ENCODE results near the gene KRT23.

- no peak for TF ChIP-seq NBN (IDR thresholded peaks at IDR 0.05)
- TF ChIP-seq, protein P1, sequence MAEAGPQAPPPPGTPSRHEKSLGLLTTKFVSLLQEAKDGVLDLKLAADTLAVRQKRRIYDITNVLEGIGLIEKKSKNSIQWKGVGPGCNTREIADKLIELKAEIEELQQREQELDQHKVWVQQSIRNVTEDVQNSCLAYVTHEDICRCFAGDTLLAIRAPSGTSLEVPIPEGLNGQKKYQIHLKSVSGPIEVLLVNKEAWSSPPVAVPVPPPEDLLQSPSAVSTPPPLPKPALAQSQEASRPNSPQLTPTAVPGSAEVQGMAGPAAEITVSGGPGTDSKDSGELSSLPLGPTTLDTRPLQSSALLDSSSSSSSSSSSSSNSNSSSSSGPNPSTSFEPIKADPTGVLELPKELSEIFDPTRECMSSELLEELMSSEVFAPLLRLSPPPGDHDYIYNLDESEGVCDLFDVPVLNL (IDR thresholded peaks at IDR 0.05; ENCODE audit: low read depth, low read length): no peak
- TF ChIP-seq, protein P2, sequence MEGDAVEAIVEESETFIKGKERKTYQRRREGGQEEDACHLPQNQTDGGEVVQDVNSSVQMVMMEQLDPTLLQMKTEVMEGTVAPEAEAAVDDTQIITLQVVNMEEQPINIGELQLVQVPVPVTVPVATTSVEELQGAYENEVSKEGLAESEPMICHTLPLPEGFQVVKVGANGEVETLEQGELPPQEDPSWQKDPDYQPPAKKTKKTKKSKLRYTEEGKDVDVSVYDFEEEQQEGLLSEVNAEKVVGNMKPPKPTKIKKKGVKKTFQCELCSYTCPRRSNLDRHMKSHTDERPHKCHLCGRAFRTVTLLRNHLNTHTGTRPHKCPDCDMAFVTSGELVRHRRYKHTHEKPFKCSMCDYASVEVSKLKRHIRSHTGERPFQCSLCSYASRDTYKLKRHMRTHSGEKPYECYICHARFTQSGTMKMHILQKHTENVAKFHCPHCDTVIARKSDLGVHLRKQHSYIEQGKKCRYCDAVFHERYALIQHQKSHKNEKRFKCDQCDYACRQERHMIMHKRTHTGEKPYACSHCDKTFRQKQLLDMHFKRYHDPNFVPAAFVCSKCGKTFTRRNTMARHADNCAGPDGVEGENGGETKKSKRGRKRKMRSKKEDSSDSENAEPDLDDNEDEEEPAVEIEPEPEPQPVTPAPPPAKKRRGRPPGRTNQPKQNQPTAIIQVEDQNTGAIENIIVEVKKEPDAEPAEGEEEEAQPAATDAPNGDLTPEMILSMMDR (IDR thresholded peaks at IDR 0.05 in 2 of 3, conservative IDR thresholded peaks at IDR 0.05 in 1 of 3; ENCODE audit: control insufficient read depth in 2 of 3, extremely low read depth in 1 of 3, insufficient read depth in 1 of 3, low read depth in 3 of 3, low read length in 3 of 3): no peak
Observed at GRCh38 chr17:40873801-40874200, 63.6 kb downstream of the KRT23 start.

Measured in GM12878 (cell line).